Retinal pigment epithelial cell (primary cell): ENCODE data around the gene STIM2.
"Not testable (repeated sequence)": the region's sequence is repeated elsewhere in the genome, so short reads cannot be mapped to it uniquely, and the experiment has no call there.

Experiments used
- DNase-seq: peaks from one replicate; pipeline ENCODE4 v3.0.0-alpha.2; 2010; ENCODE audit warnings: low read depth
- H3K4me3 ChIP-seq: 2 replicates; pipeline ENCODE4 v1.5.1; 2011; ENCODE audit warnings: mild to moderate bottlenecking, low read length, control low read depth, moderate library complexity
- CTCF ChIP-seq: conservative IDR thresholded peaks from 2 replicates; pipeline ENCODE4 v1.5.1; 2011; ENCODE audit warnings: low read depth, low read length, control low read depth, inconsistent platforms

The STIM2 gene

GRCh38 chr4:26824667-26825066, 36.0 kb upstream of the STIM2 start:
- TF ChIP-seq CTCF: no peak
- no peak overlapping the region for H3K4me3 ChIP-seq
- no peak for DNase-seq

GRCh38 chr4:26826721-26827120, 33.9 kb upstream of the STIM2 start:
- H3K4me3 ChIP-seq: no peak overlapping the region
- TF ChIP-seq CTCF: no peak
- no peak for DNase-seq

GRCh38 chr4:26827336-26827735, 33.3 kb upstream of the STIM2 start:
- H3K4me3 ChIP-seq, DNase-seq: not testable (repeated sequence)

- H3K4me3 ChIP-seq: no peak overlapping the region
- no peak for DNase-seq
Measured at GRCh38 chr4:26827798-26828197, 32.8 kb upstream of the STIM2 start.

GRCh38 chr4:26829018-26829417, 31.6 kb upstream of the STIM2 start:
- DNase-seq: no peak
- no peak for TF ChIP-seq CTCF
- no peak overlapping the region for H3K4me3 ChIP-seq

More at GRCh38 chr4:26827798-26828197, 32.8 kb upstream of the STIM2 start:
- no peak for TF ChIP-seq CTCF

GRCh38 chr4:26830033-26830432, 30.6 kb upstream of the STIM2 start:
- no peak overlapping the region for H3K4me3 ChIP-seq
- DNase-seq: no peak
- no peak for TF ChIP-seq CTCF

GRCh38 chr4:26830701-26831100, 29.9 kb upstream of the STIM2 start:
- DNase-seq: no peak
- H3K4me3 ChIP-seq: no peak overlapping the region
- no peak for TF ChIP-seq CTCF

GRCh38 chr4:26836539-26836938, 24.1 kb upstream of the STIM2 start:
- TF ChIP-seq CTCF: no peak
- DNase-seq: no peak
- no peak overlapping the region for H3K4me3 ChIP-seq
